HuH-7 (cell line): ENCODE results near the gene CBARP.

Source experiments
- DNase-seq: peaks from one replicate; pipeline ENCODE4 v3.0.0; 2011; ENCODE audit warnings: low spot score

Gene CBARP

GRCh38 chr19:1275260-1275975 lies 37.6 kb upstream of the CBARP start, which contains the start of gene FAM174C:
Gene FAM174C, plus strand, starts transcription at chr19:1275530. Its CDS starts 20 bp downstream, at chr19:1275550.
- peak; percentile 90 for DNase-seq

GRCh38 chr19:1274852-1275259 lies 37.1 kb upstream of the CBARP start:
- DNase-seq = no peak

GRCh38 chr19:1274081-1274851 lies 36.5 kb upstream of the CBARP start:
- DNase-seq = no peak

GRCh38 chr19:1273263-1274041 lies 35.6 kb upstream of the CBARP start:
- no peak for DNase-seq

- no peak for DNase-seq
Measured at GRCh38 chr19:1272423-1273262, 34.8 kb upstream of the CBARP start.

- DNase-seq = no peak
Measured at GRCh38 chr19:1271528-1272422, 34.0 kb upstream of the CBARP start.

GRCh38 chr19:1270854-1271527 lies 33.2 kb upstream of the CBARP start:
- DNase-seq = no peak

- no peak for DNase-seq
Measured at GRCh38 chr19:1270213-1270853, 32.5 kb upstream of the CBARP start.

GRCh38 chr19:1269478-1270212 lies 31.8 kb upstream of the CBARP start:
- DNase-seq = no peak

- peak; percentile 89 for DNase-seq
Measured at GRCh38 chr19:1269065-1269477, 31.3 kb upstream of the CBARP start, which contains the start of gene CIRBP. Gene CIRBP, plus strand, starts transcription at chr19:1269332. Its CDS starts 1,602 bp downstream, at chr19:1270934.

- no peak for DNase-seq
Measured at GRCh38 chr19:1268226-1269064, 30.6 kb upstream of the CBARP start.

GRCh38 chr19:1267477-1268225 lies 29.8 kb upstream of the CBARP start:
- DNase-seq = no peak

GRCh38 chr19:1266916-1267476 lies 29.2 kb upstream of the CBARP start:
- DNase-seq = no peak

GRCh38 chr19:1266129-1266915 lies 28.5 kb upstream of the CBARP start:
- DNase-seq = peak; percentile 91

GRCh38 chr19:1265615-1266128 lies 27.9 kb upstream of the CBARP start:
- DNase-seq = no peak
